Activated naive CD8-positive, alpha-beta T cell treated with anti-CD3 and anti-CD28 coated beads, Interleukin-2, amount 10 ng/mL, durations not matched to agents 7 days and 5 days (primary cell): ENCODE results near the gene P2RY14. TPM values are rescaled to one million over a fixed set of nuclear protein-coding genes. Genes with fewer than 3 reads are reported as not detected.

Source experiments
- ATAC-seq: fragments of 150-1000 bp; cut with Tn5 transposase; one replicate; pipeline ENCODE4 v1.10.0; 2021; ENCODE audit warnings: low read depth, moderate library complexity
- POLR2A ChIA-PET: fragments of 350-600 bp; sonication (Branson Sonifier 250); formaldehyde crosslinking; loops from one replicate; lab custom pipeline; 2021; ENCODE audit warnings: antibody characterized with exemption; lab: Charles Lee
- DNase-seq: peaks from one replicate; pipeline ENCODE4 v3.0.0; 2021
- H3K27ac Mint-ChIP-seq: one replicate; pipeline ENCODE4 v1.8.0; 2022; ENCODE audit warnings: mild to moderate bottlenecking, mixed read lengths
- H3K27me3 Mint-ChIP-seq: one replicate; pipeline ENCODE4 v1.8.0; 2022; ENCODE audit warnings: mild to moderate bottlenecking, moderate library complexity, mixed read lengths
- H3K36me3 Mint-ChIP-seq: one replicate; pipeline ENCODE4 v1.8.0; 2021; ENCODE audit warnings: mild to moderate bottlenecking, mixed read lengths
- H3K4me1 Mint-ChIP-seq: one replicate; pipeline ENCODE4 v1.8.0; 2021; ENCODE audit warnings: mixed read lengths
- H3K4me3 Mint-ChIP-seq: one replicate; pipeline ENCODE4 v1.8.0; 2022; ENCODE audit warnings: mild to moderate bottlenecking, moderate library complexity, mixed read lengths
- H3K9me3 Mint-ChIP-seq: one replicate; pipeline ENCODE4 v1.8.0; 2021; ENCODE audit warnings: mixed read lengths
- total RNA-seq, 2 experiments: library from RNA; stranded (reverse); gene quantifications; one replicate each; pipeline ENCODE4 v1.2.3, GENCODE V29; 2021

The P2RY14 gene
- total RNA-seq, 2 experiments from 2014 or later: 1.2 to 1.9 TPM

- H3K4me1 Mint-ChIP-seq: peaks cover 31% of the 10 kb centered on the region
- peak overlapping the region; percentile 88 for H3K4me3 Mint-ChIP-seq
- POLR2A ChIA-PET: interaction anchor here (2.0 kb wide), 1 partner anchor 13 kb away, joined by 7 read pairs; no protein-coding TSS in a partner anchor
- H3K27ac Mint-ChIP-seq: peak overlapping the region; percentile 95
- no peaks in the 10 kb centered on the region for H3K27me3 Mint-ChIP-seq
- peaks cover 63% of the 10 kb centered on the region for H3K36me3 Mint-ChIP-seq
- peaks cover 10% of the 10 kb centered on the region for H3K9me3 Mint-ChIP-seq
- no peak for DNase-seq
- ATAC-seq: no peak
Measured at GRCh38 chr3:151198849-151199248, 79.5 kb downstream of the P2RY14 start.

GRCh38 chr3:151197981-151198767 lies 80.2 kb downstream of the P2RY14 start:
- peak overlapping the region; percentile 95 for H3K27ac Mint-ChIP-seq

GRCh38 chr3:151197228-151197627 lies 81.1 kb downstream of the P2RY14 start:
- Mint-ChIP-seq H3K27ac (no peak overlapping the region), H3K9me3 (peaks cover 16% of the 10 kb centered on the region), H3K27me3 (no peaks in the 10 kb centered on the region), H3K4me3 (no peak overlapping the region), H3K36me3 (peaks cover 70% of the 10 kb centered on the region), H3K4me1 (peaks cover 32% of the 10 kb centered on the region)
- ATAC-seq: no peak
- POLR2A ChIA-PET: interaction anchor here (0.9 kb wide), 1 partner anchor 8 kb away, joined by 3 read pairs; no protein-coding TSS in a partner anchor
- DNase-seq: no peak

More at GRCh38 chr3:151197981-151198767, 80.2 kb downstream of the P2RY14 start:
- Mint-ChIP-seq H3K36me3 (peaks cover 65% of the 10 kb centered on the region), H3K4me3 (peak overlapping the region; percentile 88), H3K9me3 (peaks cover 10% of the 10 kb centered on the region), H3K27me3 (no peaks in the 10 kb centered on the region), H3K4me1 (peaks cover 30% of the 10 kb centered on the region)
- ATAC-seq (no peak), DNase-seq (no peak)
- POLR2A ChIA-PET: interaction anchor here (0.9 to 2.0 kb wide), 2 partner anchors 9 to 12 kb away, joined by 3 to 7 read pairs; no protein-coding TSS in a partner anchor

GRCh38 chr3:151196434-151196833 lies 81.9 kb downstream of the P2RY14 start:
- ATAC-seq (no peak), DNase-seq (no peak)
- POLR2A ChIA-PET: interaction anchor here (0.9 kb wide), 1 partner anchor 10 kb away, joined by 3 read pairs; no protein-coding TSS in a partner anchor
- Mint-ChIP-seq H3K4me3 (peak overlapping the region; percentile 39), H3K27ac (no peak overlapping the region), H3K36me3 (peaks cover 65% of the 10 kb centered on the region), H3K27me3 (no peaks in the 10 kb centered on the region), H3K4me1 (peaks cover 32% of the 10 kb centered on the region), H3K9me3 (peaks cover 16% of the 10 kb centered on the region)

GRCh38 chr3:151195826-151196225 lies 82.5 kb downstream of the P2RY14 start:
- no peak for ATAC-seq
- no peak overlapping the region for H3K4me3 Mint-ChIP-seq
- POLR2A ChIA-PET: interaction anchor here (0.9 kb wide), 1 partner anchor 9 kb away, joined by 3 read pairs; no protein-coding TSS in a partner anchor
- no peak overlapping the region for H3K27ac Mint-ChIP-seq
- peaks cover 20% of the 10 kb centered on the region for H3K9me3 Mint-ChIP-seq
- peaks cover 66% of the 10 kb centered on the region for H3K36me3 Mint-ChIP-seq
- no peaks in the 10 kb centered on the region for H3K27me3 Mint-ChIP-seq
- peaks cover 28% of the 10 kb centered on the region for H3K4me1 Mint-ChIP-seq
- no peak for DNase-seq

- POLR2A ChIA-PET: interaction anchor here (1.1 to 1.9 kb wide), 4 partner anchors 9 to 21 kb away, joined by 3 to 4 read pairs (median 4); partner anchors contain the start of gene GPR171
- no peak overlapping the region for H3K4me3 Mint-ChIP-seq
- H3K27ac Mint-ChIP-seq: no peak overlapping the region
- peaks cover 50% of the 10 kb centered on the region for H3K36me3 Mint-ChIP-seq
- no peak for DNase-seq
- peaks cover 27% of the 10 kb centered on the region for H3K4me1 Mint-ChIP-seq
- no peaks in the 10 kb centered on the region for H3K27me3 Mint-ChIP-seq
- ATAC-seq: no peak
- peaks cover 22% of the 10 kb centered on the region for H3K9me3 Mint-ChIP-seq
Measured at GRCh38 chr3:151192545-151192944, 85.8 kb downstream of the P2RY14 start.

GRCh38 chr3:151191095-151191494 lies 87.2 kb downstream of the P2RY14 start:
- ATAC-seq (no peak), DNase-seq (no peak)
- Mint-ChIP-seq H3K4me1 (peaks cover 28% of the 10 kb centered on the region), H3K9me3 (peaks cover 17% of the 10 kb centered on the region), H3K27me3 (no peaks in the 10 kb centered on the region), H3K36me3 (peaks cover 39% of the 10 kb centered on the region), H3K27ac (no peak overlapping the region), H3K4me3 (no peak overlapping the region)
- POLR2A ChIA-PET: interaction anchor here (0.6 kb wide), 1 partner anchor 12 kb away, joined by 4 read pairs; the partner anchor contains the start of gene GPR171

GRCh38 chr3:151183265-151183671 lies 95.1 kb downstream of the P2RY14 start:
- H3K36me3 Mint-ChIP-seq: peaks cover 3% of the 10 kb centered on the region
- peak overlapping the region; percentile 78 for H3K4me3 Mint-ChIP-seq
- no peak for DNase-seq
- peaks cover 36% of the 10 kb centered on the region for H3K4me1 Mint-ChIP-seq
- H3K9me3 Mint-ChIP-seq: no peaks in the 10 kb centered on the region
- ATAC-seq: peak; percentile 75
- H3K27me3 Mint-ChIP-seq: no peaks in the 10 kb centered on the region
- peak overlapping the region; percentile 81 for H3K27ac Mint-ChIP-seq
- POLR2A ChIA-PET: interaction anchor here (1.2 to 2.3 kb wide), 4 partner anchors 12 to 24 kb away, joined by 5 to 10 read pairs (median 5); partner anchors contain the start of gene GPR171

GRCh38 chr3:151182349-151183079 lies 95.8 kb downstream of the P2RY14 start:
- H3K4me3 Mint-ChIP-seq: peak overlapping the region; percentile 42
- H3K27me3 Mint-ChIP-seq: no peaks in the 10 kb centered on the region
- ATAC-seq (peak; percentile 23), DNase-seq (no peak)
- peak overlapping the region; percentile 66 for H3K27ac Mint-ChIP-seq
- POLR2A ChIA-PET: interaction anchor here (1.2 to 2.3 kb wide), 4 partner anchors 11 to 25 kb away, joined by 5 to 10 read pairs (median 5); partner anchors contain the start of gene GPR171
- peaks cover 3% of the 10 kb centered on the region for H3K36me3 Mint-ChIP-seq
- H3K4me1 Mint-ChIP-seq: peaks cover 36% of the 10 kb centered on the region
- H3K9me3 Mint-ChIP-seq: no peaks in the 10 kb centered on the region

GRCh38 chr3:151178208-151178845 lies 100.0 kb downstream of the P2RY14 start:
- H3K9me3 Mint-ChIP-seq: no peaks in the 10 kb centered on the region
- peaks cover 21% of the 10 kb centered on the region for H3K4me1 Mint-ChIP-seq
- H3K36me3 Mint-ChIP-seq: peaks cover 4% of the 10 kb centered on the region
- H3K27me3 Mint-ChIP-seq: no peaks in the 10 kb centered on the region
- no peak overlapping the region for H3K27ac Mint-ChIP-seq
- H3K4me3 Mint-ChIP-seq: no peak overlapping the region
- no peak for DNase-seq
- ATAC-seq: no peak
- POLR2A ChIA-PET: interaction anchor here (0.6 to 0.7 kb wide), 3 partner anchors 15 to 417 kb away, joined by 4 read pairs; no protein-coding TSS in a partner anchor

- no peak for ATAC-seq
- H3K4me3 Mint-ChIP-seq: no peak overlapping the region
- DNase-seq: no peak
- POLR2A ChIA-PET: no interaction called here
- H3K27ac Mint-ChIP-seq: no peak overlapping the region
- H3K27me3 Mint-ChIP-seq: no peaks in the 10 kb centered on the region
- H3K9me3 Mint-ChIP-seq: no peaks in the 10 kb centered on the region
- H3K36me3 Mint-ChIP-seq: peaks cover 4% of the 10 kb centered on the region
- H3K4me1 Mint-ChIP-seq: peaks cover 28% of the 10 kb centered on the region
Measured at GRCh38 chr3:151175952-151176351, 102.4 kb downstream of the P2RY14 start.

GRCh38 chr3:151174351-151174750 lies 104.0 kb downstream of the P2RY14 start:
- H3K4me3 Mint-ChIP-seq: no peak overlapping the region
- POLR2A ChIA-PET: no interaction called here
- no peaks in the 10 kb centered on the region for H3K9me3 Mint-ChIP-seq
- H3K27me3 Mint-ChIP-seq: no peaks in the 10 kb centered on the region
- H3K27ac Mint-ChIP-seq: no peak overlapping the region
- no peak for ATAC-seq
- peaks cover 3% of the 10 kb centered on the region for H3K36me3 Mint-ChIP-seq
- DNase-seq: no peak
- peaks cover 39% of the 10 kb centered on the region for H3K4me1 Mint-ChIP-seq
